Loucy (cell line): ENCODE measurements around the gene SLX4IP.

Source experiments
- H2AFZ ChIP-seq: fragments of 200-600 bp; sonication (generic); 2 replicates; pipeline ENCODE4 v1.6.0; 2016; ENCODE audit warnings: antibody characterized with exemption, mild to moderate bottlenecking, low read length, moderate library complexity
- H3F3A ChIP-seq: fragments of 200-600 bp; 2 replicates; pipeline ENCODE4 v1.6.0; 2016; ENCODE audit warnings: antibody characterized with exemption, low read depth, mild to moderate bottlenecking
- H3K27me3 ChIP-seq: fragments of 200-600 bp; sonication (generic); 2 replicates; pipeline ENCODE4 v1.6.1; 2014; ENCODE audit warnings: low read length, mild to moderate bottlenecking; ENCODE audit not compliant: insufficient read depth, poor library complexity, severe bottlenecking
- H3K36me3 ChIP-seq: fragments of 200-600 bp; sonication (generic); 2 replicates; pipeline ENCODE4 v1.6.1; 2016; ENCODE audit warnings: low read length; ENCODE audit not compliant: insufficient read depth
- H3K4me1 ChIP-seq: fragments of 200-600 bp; sonication (generic); 2 replicates; pipeline ENCODE4 v1.5.1; 2014; ENCODE audit warnings: low read length, mild to moderate bottlenecking; ENCODE audit not compliant: insufficient read depth, poor library complexity, severe bottlenecking
- H3K4me2 ChIP-seq: fragments of 200-600 bp; sonication (generic); 2 replicates; pipeline ENCODE4 v1.6.0; 2014; ENCODE audit warnings: antibody characterized with exemption, low read length, low read depth, mild to moderate bottlenecking; ENCODE audit not compliant: poor library complexity, severe bottlenecking
- H3K4me3 ChIP-seq: fragments of 200-600 bp; sonication (generic); 2 replicates; pipeline ENCODE4 v1.5.1; 2014; ENCODE audit warnings: low read length, mild to moderate bottlenecking, mixed read lengths; ENCODE audit not compliant: poor library complexity, severe bottlenecking
- H3K79me2 ChIP-seq: fragments of 200-600 bp; sonication (generic); 2 replicates; pipeline ENCODE4 v1.6.1; 2014; ENCODE audit warnings: low read length; ENCODE audit not compliant: insufficient read depth
- H3K9ac ChIP-seq: fragments of 200-600 bp; sonication (generic); 2 replicates; pipeline ENCODE4 v1.6.0; 2014; ENCODE audit warnings: mild to moderate bottlenecking, low read depth, low read length, moderate library complexity; ENCODE audit not compliant: poor library complexity, severe bottlenecking
- H3K9me2 ChIP-seq: fragments of 200-600 bp; sonication (generic); replicated peaks from 2 replicates; pipeline ENCODE4 v1.6.1; 2016; ENCODE audit warnings: low read depth, low read length, mixed read lengths
- H3K9me3 ChIP-seq: fragments of 200-600 bp; sonication (generic); 2 replicates; pipeline ENCODE4 v1.6.1; 2014; ENCODE audit warnings: mild to moderate bottlenecking, antibody characterized with exemption, low read length, low read depth; ENCODE audit not compliant: insufficient read depth
- H4K20me1 ChIP-seq: fragments of 200-600 bp; sonication (generic); 2 replicates; pipeline ENCODE4 v1.6.0; 2014; ENCODE audit warnings: antibody characterized with exemption, low read length, mild to moderate bottlenecking; ENCODE audit not compliant: insufficient read depth, poor library complexity, severe bottlenecking
- EZH2phosphoT487 ChIP-seq: fragments of 200-600 bp; IDR thresholded peaks from 2 replicates; pipeline ENCODE4 v1.6.1; 2018; ENCODE audit warnings: antibody characterized with exemption, mild to moderate bottlenecking, moderate library complexity, borderline replicate concordance
- TF ChIP-seq, protein P1 (sequence below): fragments of 200-600 bp; sonication (generic); conservative IDR thresholded peaks from 2 replicates; pipeline ENCODE4 v1.5.1; 2014; ENCODE audit warnings: mild to moderate bottlenecking, antibody characterized with exemption, low read length

Gene SLX4IP

DNA sequence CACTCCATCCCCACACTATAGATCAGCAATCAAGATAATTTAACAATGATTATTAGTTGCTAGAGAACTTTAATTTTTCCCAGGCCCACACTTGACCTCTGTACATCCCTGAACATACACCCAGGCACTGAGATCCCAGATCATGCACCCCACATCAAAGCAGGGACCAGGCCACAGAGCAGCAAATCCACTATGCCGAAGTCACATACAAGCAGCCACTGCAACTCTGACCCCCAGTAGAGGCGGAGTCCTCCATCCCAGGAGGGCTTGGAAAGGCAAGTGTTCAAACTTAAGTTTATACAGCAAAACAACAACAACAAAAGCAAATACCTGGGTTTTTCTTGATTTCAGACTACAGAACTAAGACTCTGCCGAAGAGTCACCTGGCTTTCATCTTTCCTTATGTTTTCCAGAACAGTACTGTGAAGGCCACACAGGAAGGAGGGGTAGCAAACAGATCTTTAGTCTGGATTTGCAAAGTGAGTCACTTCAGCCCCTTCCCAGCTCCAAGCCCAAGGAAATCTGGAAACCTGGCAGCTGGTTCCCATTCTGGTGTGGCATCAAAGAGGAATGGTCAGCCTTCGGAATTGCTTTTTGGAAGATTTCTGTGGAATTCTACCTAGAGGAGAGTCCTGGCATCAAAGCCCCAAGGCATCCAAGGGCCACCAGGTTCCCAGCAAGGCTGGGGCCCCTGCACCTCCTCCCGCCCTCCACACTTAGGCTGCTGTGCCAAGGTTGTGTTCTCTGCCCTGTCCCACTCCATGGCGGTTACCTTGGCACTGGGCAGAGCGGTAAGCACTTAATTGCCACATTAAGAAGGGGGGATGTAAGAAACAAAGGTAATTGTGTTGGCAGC is 231.3 kb downstream of the SLX4IP start:
- H3K4me2 ChIP-seq = no peak overlapping the region
- no peak overlapping the region for H2AFZ ChIP-seq
- H3F3A ChIP-seq = no peaks in the 10 kb centered on the region
- H3K9ac ChIP-seq = no peak overlapping the region
- no peaks in the 10 kb centered on the region for H3K36me3 ChIP-seq
- no peaks in the 10 kb centered on the region for H3K9me3 ChIP-seq
- H4K20me1 ChIP-seq = no peaks in the 10 kb centered on the region
- no peaks in the 10 kb centered on the region for H3K9me2 ChIP-seq
- H3K4me1 ChIP-seq = no peaks in the 10 kb centered on the region
- no peak overlapping the region for H3K4me3 ChIP-seq
- no peak for TF ChIP-seq EZH2phosphoT487
- TF ChIP-seq, protein P1, sequence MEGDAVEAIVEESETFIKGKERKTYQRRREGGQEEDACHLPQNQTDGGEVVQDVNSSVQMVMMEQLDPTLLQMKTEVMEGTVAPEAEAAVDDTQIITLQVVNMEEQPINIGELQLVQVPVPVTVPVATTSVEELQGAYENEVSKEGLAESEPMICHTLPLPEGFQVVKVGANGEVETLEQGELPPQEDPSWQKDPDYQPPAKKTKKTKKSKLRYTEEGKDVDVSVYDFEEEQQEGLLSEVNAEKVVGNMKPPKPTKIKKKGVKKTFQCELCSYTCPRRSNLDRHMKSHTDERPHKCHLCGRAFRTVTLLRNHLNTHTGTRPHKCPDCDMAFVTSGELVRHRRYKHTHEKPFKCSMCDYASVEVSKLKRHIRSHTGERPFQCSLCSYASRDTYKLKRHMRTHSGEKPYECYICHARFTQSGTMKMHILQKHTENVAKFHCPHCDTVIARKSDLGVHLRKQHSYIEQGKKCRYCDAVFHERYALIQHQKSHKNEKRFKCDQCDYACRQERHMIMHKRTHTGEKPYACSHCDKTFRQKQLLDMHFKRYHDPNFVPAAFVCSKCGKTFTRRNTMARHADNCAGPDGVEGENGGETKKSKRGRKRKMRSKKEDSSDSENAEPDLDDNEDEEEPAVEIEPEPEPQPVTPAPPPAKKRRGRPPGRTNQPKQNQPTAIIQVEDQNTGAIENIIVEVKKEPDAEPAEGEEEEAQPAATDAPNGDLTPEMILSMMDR = no peak
- no peaks in the 10 kb centered on the region for H3K79me2 ChIP-seq
- no peaks in the 10 kb centered on the region for H3K27me3 ChIP-seq

DNA sequence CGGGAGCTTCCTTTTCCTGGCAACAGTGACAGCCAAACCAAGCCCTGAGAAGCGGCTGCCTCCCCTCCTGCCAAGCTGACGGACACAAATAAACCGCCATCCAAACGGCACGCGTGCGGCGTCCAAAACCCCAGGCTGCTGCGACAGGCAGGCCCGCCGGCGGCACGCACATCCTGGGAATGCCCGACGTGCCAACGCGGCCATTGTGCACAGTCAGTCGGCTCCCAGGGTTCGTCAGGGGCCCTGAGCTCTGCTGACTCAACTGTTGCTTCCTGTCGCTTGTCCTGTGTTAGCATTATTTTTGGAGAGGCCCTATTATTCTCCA is 231.9 kb downstream of the SLX4IP start:
- Histone ChIP-seq H3K4me2 (no peak overlapping the region), H3K4me1 (no peaks in the 10 kb centered on the region), H3K79me2 (no peaks in the 10 kb centered on the region), H3K9me2 (no peaks in the 10 kb centered on the region), H4K20me1 (no peaks in the 10 kb centered on the region), H3K9ac (no peak overlapping the region), H2AFZ (no peak overlapping the region), H3K36me3 (no peaks in the 10 kb centered on the region), H3K9me3 (no peaks in the 10 kb centered on the region), H3K27me3 (no peaks in the 10 kb centered on the region), H3F3A (no peaks in the 10 kb centered on the region), H3K4me3 (no peak overlapping the region)
- TF ChIP-seq, protein P1 = no peak
- no peak for TF ChIP-seq EZH2phosphoT487

DNA sequence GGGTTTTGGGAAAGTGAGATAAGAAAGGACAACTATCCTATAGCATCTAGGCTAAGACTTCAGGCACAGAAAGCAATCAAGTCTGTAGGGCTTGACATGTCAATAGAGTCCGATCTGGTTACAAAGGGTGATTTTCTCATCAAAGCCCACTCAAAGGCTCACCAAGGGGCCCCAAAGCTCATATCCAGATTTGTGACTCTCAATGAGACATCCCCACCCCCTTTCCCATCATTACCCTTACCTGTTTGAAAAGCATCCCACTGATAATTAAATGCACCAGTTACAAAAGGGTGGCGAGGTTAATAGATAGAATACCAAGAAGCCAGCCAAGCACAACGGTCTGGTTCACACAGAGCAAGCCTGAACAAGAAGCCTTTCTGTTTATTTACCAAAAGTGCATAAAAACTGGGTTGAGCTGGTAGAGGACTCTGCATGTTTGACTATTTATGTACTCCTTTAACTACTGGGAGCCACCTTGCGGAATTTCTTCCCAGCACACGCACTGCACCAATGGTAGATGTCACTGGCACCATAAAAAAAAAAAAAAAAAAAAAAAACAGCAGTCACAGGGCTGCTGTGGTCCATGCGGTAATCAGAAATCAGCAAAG is 232.6 kb downstream of the SLX4IP start:
- Histone ChIP-seq H3K4me2 (no peak overlapping the region), H3F3A (no peaks in the 10 kb centered on the region), H3K27me3 (no peaks in the 10 kb centered on the region), H3K9ac (no peak overlapping the region), H2AFZ (no peak overlapping the region), H3K36me3 (no peaks in the 10 kb centered on the region), H3K4me1 (no peaks in the 10 kb centered on the region), H3K9me3 (no peaks in the 10 kb centered on the region), H3K4me3 (no peak overlapping the region), H3K79me2 (no peaks in the 10 kb centered on the region), H3K9me2 (no peaks in the 10 kb centered on the region), H4K20me1 (no peaks in the 10 kb centered on the region)
- TF ChIP-seq, protein P1 = no peak
- no peak for TF ChIP-seq EZH2phosphoT487
